GM18511 (cell line): ENCODE results near the gene CCDC183.
A peak's percentile ranks its signal among the peaks of the same experiment; 100 is the strongest.
"Not testable (repeated sequence)": the region's sequence is repeated elsewhere in the genome, so short reads cannot be mapped to it uniquely, and the experiment has no call there.

ENCODE experiments used
- ATAC-seq: cut with Tn5 transposase; IDR thresholded peaks from one replicate; pipeline ENCODE4 v1.9.1; 2021; ENCODE audit warnings: mild to moderate bottlenecking, moderate library complexity; ENCODE audit not compliant: unreplicated experiment

The CCDC183 gene

DNA sequence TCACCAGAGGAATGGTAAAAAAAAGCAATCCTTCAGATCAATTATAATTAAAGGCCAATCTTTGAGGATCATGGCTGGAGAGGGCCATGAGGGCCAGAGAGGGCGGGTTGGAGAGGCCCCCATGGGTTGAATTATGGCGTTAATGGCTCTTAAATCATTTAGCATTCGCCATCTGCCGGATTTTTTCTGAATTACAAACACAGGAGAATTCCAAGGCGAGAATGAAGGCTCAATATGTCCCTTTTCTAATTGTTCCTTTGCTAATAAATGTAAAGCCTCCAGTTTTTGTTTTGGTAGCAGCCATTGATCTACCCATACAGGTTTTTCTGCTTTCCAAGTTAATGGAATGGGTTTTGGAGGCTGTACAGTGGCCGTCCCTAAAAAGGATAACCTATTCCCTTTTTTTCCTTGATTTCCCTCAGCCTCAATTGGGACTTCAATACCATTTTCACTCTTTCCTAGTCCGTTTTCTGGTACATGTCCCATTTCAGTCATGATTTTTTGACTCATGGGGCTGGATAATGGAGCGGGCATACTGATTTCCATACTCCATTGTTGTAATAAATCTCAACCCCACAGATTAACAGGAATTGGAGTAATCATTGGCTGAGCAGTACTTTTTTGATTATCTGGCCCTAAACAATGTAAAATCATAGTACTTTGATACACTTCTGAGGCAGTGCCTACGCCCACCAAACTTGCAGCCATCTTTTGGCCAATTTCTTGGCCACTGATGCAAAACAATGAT, 11.7 kb upstream of the CCDC183 start:
- no peak for ATAC-seq

DNA sequence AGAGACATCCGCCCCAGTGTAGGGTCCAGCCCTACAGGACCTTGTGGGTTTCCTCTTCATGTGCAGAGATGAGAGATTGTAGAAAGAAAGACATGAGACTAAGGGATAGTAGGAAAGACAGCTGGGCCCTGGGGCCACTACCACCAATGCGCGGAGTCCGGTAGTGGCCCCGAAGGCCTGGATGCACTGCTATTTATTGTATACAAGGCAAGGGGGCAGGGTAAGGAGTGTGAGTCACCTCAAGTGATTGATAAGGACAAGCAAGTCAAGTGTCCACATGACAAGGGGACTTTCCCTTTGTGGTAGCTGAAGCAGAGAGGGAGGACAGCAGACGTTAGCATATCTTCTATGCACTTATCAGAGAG, 11.2 kb upstream of the CCDC183 start:
- no peak for ATAC-seq

- ATAC-seq, result not testable (repeated sequence)
Observed at GRCh38 chr9:136785565-136786355, 10.4 kb upstream of the CCDC183 start.

GRCh38 chr9:136786451-136786850, 9.7 kb upstream of the CCDC183 start:
- no peak for ATAC-seq

GRCh38 chr9:136786983-136787382, 9.2 kb upstream of the CCDC183 start:
- ATAC-seq, result not testable (repeated sequence)

- no peak for ATAC-seq
Observed at GRCh38 chr9:136787690-136788400, 8.3 kb upstream of the CCDC183 start.

- not testable (repeated sequence) for ATAC-seq
Observed at GRCh38 chr9:136788644-136789522, 7.3 kb upstream of the CCDC183 start.

- no peak for ATAC-seq
Observed at GRCh38 chr9:136789523-136789937, 6.6 kb upstream of the CCDC183 start.

- peak; percentile 84 for ATAC-seq
Observed at GRCh38 chr9:136790640-136791515, 5.3 kb upstream of the CCDC183 start, which contains the start of gene TMEM141. TSS of gene TMEM141 (plus strand) at chr9:136791344. CDS start at chr9:136791371, 27 bp downstream.

DNA sequence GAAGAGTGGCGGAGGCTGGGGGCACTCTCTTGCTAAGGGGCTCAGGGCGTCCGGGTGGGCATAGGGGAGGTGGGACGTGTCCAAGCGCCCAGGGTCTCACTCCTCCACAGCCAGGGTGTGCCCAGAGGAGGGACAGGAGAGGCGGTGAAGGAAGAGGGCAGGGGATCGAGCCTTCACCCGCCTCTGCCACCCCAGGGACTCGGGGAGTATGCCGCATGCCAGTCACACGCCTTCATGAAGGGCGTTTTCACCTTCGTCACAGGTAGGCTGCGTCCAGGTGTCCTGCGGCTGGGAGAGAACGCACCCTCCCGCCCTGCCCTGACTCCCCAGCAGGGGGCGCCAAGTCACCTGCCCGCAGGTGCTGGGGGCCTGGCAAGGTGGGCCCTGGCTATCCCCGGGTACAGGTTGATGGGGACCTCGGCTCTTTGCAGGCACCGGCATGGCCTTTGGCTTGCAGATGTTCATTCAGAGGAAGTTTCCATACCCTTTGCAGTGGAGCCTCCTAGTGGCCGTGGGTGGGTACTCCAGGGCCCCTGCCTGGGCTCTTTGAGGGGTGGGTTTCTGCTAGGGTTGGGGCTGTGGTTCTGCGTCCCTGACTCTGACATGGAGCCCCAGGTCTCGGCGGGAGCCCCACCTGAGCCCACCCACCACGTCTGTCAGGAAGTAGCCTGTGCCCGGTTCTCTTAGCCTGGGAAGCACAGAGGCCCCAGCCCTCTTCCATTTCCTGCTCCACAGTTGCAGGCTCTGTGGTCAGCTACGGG, 4.4 kb upstream of the CCDC183 start:
- ATAC-seq, result peak; percentile 23

GRCh38 chr9:136792321-136793085, 3.6 kb upstream of the CCDC183 start:
- no peak for ATAC-seq

- ATAC-seq, result no peak
Observed at GRCh38 chr9:136793086-136793946, 2.8 kb upstream of the CCDC183 start.

DNA sequence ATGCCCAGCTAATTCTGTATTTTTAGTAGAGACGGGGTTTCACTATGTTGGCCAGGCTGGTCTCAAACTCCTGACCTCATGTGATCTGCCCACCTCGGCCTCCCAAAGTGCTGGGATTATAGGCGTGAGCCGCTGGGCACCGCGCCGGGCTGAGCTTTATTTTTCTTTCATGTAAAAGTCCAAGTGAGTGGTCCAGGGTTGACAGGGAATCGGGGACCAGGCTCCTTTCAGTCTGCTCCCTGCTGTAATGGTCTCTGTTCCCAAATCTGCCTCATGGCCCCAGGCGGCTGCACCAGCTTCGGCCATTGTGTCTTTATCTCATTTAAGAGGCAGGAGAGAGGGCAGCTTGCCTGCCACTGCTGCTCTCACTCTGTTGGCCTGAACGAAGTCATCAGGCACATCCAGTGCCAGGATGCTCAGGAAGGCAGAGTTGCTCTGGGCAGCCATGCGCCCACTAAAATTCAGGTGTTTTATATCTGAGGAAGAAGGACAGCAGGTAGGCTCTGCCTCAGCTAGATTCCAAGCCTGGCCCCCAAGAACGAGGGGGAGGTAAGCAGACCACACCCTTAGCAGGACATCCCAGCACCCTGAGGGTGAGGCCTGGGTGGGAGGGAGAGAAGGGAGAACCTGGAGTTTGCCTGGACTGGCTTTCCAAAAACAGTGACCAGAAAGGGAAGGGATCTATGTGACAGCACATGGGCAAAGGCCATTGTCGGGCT, 1.7 kb upstream of the CCDC183 start:
- no peak for ATAC-seq

GRCh38 chr9:136795000-136795348, 1.2 kb upstream of the CCDC183 start:
- ATAC-seq, result no peak

- ATAC-seq, result not testable (repeated sequence)
Observed at GRCh38 chr9:136796775-136797347, 723 bp downstream of the CCDC183 start.

GRCh38 chr9:136798708-136799078, 2.6 kb downstream of the CCDC183 start:
- no peak for ATAC-seq
